Right ventricle myocardium inferior (tissue), 1 donor: Measurements from ENCODE around the gene KCNF1. TPM values are rescaled to one million over a fixed set of nuclear protein-coding genes. Genes with fewer than 3 reads are reported as not detected.

Experiments
- ATAC-seq: fragments of 200-7000 bp; cut with Tn5 transposase; one replicate; pipeline ENCODE4 v1.9.1; 2020; ENCODE audit warnings: mild to moderate bottlenecking, moderate library complexity
- DNase-seq: peaks from one replicate; pipeline ENCODE4 v3.0.0; 2021; ENCODE audit errors: missing footprints
- intact Hi-C: fragments of 100-400 bp; cut with DNase I; formaldehyde crosslinking; loops from one replicate; pipeline ENCODE4 v1.11.0; 2022
- total RNA-seq: library from RNA; stranded (reverse); fragmentation: NEBNext Ultra II Directional; extraction: Animal tissue kit (Norgen Biotek cat#: 25700); gene quantifications from one replicate; pipeline ENCODE4 v1.2.1, GENCODE V29; 2021
- donor health status: DM: no; HTN: yes; CAD: no; lungs with severe emphysema.

The KCNF1 gene
- total RNA-seq, 1 donor from 2014 or later = 0.24 TPM

DNA sequence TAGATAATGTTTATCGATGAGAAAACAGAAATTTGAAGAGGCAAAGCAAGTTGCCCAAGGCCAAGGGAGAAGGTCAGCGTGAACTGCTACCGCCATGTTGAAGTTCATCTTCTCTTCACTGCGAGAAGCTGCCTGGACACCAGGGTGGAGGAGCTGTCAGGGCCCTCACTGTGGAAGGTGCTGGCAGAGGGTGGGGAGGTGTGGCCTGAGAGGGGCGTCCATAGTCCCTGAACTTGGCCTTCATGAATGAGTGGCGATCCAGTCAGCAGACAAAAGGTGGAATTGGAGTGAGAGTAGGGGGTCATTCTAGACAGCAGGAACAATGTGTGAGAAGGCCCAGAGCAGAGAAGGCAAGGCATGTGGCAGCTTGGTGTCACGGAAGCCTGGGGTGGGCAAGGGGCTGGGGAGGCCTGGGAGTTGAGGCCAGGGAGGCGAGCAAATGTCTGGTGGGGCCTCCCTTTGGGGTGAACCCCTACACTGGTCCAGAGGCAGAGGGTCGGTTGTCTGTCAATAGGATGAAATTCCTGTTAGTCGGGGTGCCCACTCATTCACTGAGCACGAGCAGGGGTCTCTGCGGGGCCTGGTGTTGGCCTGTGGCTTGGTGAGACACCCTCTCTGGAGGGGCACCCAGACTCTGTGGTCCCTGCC, 33.3 kb upstream of the KCNF1 start:
- no peak for ATAC-seq
- no peak for DNase-seq
- intact Hi-C loops = no loop called here

DNA sequence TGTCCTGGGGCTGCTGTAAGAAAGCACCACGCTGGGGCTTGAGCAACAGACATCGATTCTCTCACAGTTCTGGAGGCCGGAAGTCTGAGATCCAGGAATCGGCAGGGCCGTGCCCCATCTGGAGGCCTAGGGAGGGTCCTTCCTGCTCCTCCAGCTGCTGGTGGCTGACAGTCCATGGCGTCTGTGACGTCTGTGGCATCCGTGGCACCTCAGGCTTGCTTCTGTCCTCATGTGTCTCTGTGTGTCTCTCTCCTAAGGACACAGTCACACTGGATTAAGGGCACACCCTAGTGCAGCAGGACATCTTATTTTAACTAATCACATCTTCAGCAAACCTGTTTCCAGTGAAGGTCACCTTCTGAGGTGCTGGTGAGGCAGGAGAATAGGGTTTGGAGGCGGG, 32.6 kb upstream of the KCNF1 start:
- intact Hi-C loops = no loop called here
- ATAC-seq (no peak), DNase-seq (no peak)

DNA sequence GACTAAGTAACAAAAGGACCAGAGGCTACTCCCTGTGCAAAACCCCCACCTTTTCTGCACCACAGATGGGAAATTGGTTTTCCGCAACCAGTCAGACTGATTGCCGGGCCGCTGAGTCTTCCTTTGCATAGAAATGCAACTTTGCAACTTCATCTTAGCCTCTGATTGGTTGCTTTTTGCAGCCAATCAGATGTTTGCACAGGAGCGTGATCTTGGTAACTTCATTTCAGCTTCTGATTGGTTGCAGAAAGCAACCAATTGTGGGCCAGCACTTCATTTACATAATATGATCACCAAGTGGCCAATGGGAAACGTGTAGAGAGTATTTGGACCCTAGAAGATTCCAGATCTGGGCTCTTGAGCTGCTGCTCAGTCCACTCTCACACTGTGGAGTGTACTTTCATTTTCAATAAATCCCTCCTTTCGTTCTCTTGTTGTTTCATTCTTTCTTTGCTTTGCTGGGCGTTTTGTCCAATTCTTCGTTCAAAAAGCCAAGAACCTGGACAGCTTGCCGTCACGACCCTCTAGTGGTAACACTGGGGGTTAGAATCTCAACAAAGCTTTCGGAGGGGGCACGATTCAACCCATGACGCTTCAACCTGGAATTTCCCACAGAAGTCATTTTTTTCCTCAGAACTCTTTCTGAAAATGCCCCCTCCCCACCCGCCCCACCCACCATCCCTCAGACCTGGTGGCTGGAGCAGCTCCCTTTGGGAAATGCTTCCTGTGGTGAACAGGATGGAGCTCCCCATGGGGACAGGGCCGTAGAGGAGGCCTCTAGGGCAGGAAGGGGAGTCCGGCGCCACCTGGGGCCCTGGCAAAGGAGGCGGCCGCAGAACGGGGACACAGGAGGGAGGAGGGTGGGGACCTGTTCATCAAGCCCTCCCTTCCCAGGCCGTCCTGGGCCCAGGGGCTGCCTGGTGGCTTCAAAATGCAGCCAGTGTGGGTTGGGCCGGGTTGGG, 31.8 kb upstream of the KCNF1 start:
- ATAC-seq (no peak), DNase-seq (no peak)
- intact Hi-C loops = no loop called here

DNA sequence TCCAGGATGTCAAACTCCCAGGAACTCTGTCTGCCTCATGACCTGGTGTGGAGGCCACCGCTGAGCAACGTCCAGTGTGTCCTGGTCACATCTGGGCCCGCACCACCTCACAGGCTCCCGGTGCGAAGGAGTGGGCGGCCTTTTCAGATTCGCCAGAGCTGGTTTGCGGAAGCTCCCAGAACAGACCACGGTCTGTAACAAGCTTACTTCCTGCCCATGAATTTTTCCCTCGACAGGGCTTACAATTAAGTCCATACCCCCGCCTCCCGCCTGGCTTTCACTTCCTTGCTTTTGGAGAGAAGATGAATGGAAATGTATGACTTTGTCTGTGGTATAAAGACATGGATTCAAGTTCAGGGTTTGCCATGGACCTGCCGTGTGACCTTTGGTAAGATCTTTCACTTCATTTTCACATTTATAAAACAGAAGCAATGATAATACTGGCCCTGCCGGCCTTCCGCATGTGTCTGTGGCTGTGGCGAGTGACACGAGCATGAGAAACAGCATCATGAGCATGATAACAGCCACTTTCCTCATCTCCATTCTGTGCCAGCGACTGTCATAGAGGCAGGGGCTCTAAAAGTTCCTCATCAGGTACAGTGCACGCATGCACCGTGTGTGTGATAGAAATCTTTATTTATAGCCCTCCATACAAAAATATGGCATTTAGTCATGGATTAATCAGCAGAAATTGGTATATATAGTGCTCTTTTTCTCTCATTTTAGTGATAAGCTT, 31.0 kb upstream of the KCNF1 start:
- no peak for DNase-seq
- ATAC-seq = no peak
- intact Hi-C loops = no loop called here

DNA sequence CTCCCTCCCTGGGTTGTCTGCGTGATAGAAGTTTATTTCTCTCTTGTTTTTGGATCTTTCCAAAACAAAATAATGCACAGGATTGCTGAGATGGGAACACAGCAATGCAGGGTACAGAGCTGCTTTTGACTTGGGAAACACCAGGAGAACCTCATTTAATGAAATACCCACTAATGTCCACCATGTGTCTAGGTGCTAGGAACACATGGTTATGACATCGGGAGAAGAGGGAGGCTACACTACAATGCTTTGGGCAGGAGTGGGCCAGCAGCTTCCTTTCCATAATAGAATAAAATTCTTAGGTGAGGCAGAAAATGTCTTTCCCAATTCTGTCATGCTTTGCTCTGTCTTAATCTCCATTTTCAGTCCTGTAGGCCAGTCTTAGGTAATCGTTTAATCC, 29.2 kb upstream of the KCNF1 start:
- intact Hi-C loops = no loop called here
- DNase-seq (no peak), ATAC-seq (no peak)

DNA sequence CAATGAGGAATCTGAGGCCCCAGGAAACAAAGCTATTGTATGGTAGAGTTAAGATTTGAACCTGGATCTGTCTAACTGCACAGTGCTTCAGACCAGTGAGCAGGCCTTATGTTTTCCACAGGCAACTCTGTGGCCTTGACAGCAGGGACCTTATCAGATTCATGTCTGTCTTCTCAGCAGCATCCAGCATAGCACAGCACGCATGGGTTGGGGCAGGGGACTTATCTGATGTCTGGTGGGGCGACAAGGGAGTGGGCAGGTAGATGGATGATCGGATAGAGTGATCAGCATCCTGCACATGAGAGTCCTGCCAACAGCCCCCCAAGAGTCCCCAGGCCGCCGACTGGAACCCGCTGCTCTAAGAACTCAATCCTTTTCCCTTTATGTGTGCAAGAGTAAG, 28.7 kb upstream of the KCNF1 start:
- DNase-seq = no peak
- ATAC-seq = no peak
- intact Hi-C loops = no loop called here

DNA sequence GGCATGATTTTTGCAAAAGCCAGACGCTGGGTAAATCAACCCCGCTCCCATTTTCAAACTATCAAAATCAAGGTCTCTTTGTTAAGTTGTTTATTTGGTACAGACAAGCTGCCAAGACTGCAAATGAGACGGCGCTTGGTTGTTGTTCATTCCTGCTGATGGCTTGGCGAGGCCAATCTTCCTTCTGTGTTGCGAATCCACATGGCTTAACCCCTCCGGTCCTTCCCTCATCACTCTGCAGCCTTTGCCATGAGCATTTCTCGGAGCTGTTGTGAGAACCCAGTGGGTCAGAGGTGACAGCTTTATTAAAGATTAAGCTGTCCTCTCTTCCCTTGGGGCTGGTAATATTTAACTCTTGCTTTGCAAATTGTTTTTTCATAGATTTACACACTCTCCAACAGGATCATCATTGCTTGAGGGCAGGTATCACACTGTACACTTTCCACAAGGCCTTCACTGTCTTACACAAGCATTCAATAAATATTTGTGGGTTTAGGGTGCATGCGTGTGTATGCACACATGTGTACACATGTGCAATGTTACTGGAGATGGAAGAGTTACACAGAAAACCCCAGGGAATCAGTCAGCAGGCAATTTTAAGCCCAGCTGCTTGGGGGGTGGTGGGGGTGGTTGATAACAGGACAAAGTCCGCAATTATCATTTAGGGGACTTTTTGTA, 27.8 kb upstream of the KCNF1 start:
- intact Hi-C loops = no loop called here
- DNase-seq = no peak
- peak; percentile 26 for ATAC-seq

DNA sequence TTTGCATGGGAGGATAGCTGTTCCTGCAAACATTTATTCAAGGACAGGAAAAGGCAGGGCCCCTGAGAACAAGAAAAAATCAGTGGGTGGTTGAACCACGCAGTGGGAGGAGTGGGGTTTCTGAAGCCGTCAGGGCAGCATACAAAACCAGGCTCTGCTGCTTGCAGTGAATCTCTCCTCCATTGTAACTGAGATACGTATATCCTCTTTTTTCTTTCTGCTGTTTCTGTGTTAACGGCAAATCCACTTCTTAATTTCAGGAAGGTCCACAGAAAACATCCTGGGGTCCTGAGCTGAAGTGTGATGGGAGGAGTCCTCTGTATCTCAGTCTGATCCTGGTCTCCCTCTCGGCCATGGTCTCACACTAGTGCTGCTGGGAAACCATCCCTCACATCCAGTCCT, 27.2 kb upstream of the KCNF1 start:
- ATAC-seq (no peak), DNase-seq (no peak)
- intact Hi-C loops = no loop called here

DNA sequence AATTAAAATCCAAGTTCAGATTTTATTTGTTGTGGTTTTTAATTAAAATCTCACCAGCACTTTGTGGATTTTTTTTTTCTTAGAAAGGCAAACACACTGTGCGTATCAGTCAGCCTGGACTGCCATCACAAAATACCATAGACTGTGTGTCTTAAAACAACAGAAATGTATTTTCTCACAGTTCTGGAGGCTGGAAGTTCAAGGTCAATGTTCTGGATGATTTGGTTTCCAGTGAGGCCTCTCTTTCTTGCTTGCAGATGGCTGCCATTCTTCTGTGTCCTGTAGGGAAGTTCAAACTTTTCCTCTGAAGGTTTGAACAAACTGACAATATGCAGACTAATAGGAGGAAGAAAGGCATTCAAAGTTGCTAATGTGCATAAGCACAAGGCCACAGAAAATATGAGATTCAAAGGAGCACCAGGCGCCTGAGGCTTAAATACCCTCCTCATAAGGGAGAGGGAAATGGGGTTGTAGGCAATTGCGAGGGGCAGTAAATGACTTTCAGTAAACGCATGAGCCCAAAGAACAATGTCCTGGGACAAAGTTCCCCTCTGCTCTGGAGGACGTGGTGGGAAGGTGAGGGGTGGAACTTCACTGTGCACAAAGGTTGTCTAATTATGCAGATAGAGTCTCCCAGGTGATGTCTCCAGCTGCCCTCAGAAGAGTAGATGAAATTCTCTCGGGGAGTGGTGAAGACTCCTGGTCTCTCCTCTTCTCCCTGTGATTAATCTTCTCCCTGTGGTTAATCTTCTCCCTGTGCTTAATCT, 26.5 kb upstream of the KCNF1 start:
- DNase-seq (no peak), ATAC-seq (no peak)
- intact Hi-C loops = loop anchor here (5.0 kb wide), 1 partner anchor 38 kb away; no protein-coding TSS in a partner anchor

DNA sequence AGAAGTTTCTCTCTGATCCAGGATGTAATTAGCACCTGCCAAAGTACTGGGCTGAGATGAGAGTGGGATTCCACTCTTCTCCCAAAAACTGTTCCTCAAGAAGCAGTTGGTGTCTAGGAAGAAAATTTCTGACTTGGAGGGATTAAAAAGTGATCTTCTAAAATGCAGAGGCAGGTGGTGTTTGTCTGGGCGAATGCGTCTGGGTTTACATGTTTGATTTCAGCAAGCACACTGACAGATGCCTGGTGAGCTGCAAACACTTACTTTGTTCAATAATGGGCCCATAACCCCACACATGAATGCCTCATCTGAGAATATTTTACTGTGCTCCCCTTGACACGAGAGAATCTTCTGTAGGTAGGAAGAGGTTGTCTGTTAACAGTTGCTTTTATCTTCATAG, 24.3 kb upstream of the KCNF1 start:
- ATAC-seq (no peak), DNase-seq (no peak)
- intact Hi-C loops = loop anchor here (5.0 kb wide), 1 partner anchor 40 kb away; no protein-coding TSS in a partner anchor

DNA sequence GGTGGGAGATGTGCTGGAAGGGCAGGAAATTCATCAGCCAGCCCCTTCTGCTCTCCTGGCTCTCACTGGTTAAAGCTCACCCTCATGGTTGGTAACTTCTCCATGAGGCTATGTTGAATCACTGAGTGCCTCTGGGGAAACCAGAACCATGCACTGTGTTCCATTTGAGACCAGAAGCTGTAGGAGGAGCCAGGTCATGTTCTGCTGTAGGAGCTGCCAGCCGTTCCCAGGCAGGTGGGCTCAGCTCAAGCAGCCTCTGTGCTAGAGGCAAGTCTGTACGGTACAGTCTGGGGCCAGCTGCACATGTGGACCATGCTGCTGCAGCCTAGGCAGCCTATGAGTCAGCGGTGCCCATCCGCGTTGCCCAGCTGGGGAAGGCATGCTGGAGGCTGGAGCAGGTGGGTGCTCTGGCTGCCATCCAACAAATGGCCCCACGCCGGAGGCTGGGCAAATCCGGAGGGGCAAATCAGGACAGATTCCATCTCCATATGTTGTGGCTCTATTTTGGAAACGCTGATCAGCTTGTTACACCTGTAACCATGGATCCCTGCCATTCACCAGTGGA, 22.0 kb upstream of the KCNF1 start:
- intact Hi-C loops = loop anchor here (5.0 kb wide), 1 partner anchor 42 kb away; no protein-coding TSS in a partner anchor
- ATAC-seq (peak; percentile 30), DNase-seq (no peak)

DNA sequence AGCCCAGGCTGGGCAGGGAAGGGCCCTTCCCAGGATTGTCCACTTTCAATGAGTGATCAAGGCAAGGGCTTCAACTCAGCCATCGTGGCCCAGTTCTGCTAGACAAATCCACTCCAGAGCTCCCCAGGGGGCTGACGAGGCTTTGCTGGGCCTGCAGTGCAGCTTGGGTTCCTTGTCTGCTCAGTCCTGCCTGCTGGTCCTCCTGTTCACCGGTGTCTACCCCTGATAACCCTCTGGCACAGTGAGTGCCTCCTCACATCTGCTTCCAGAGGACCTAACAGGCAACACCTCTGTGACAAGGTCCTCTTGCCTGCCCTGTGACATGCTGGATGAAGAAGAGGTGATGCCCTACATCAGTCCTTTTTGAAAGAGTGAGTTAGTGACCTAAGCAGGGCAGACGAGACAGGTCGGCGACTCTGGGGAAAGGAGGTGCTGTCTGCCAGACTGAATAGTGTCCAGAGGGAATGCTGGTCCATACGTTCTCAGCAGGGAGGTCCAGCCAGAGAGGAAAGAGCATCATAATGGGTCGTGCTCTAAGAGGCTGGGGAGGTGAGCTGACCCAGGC, 20.9 kb upstream of the KCNF1 start:
- DNase-seq (no peak), ATAC-seq (no peak)
- intact Hi-C loops = no loop called here

DNA sequence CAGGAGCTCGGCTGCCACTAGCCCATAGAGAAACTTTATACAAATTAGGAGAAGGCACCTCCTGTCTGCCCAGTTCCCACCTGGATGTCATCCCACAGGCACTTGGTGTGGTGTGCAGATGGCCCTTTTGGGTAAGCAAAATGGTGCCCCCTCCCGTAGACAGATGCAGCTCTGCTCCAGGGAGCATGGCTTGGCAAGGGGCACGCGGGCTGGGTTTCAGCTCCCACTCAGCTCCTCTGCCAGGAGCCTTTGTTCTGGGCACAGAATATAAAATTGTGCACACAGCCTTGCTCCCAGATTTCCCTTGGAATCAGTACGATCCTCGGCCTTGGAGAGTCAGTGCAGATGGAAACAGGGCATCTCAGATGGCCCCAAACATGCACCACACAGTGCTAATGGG, 20.3 kb upstream of the KCNF1 start:
- intact Hi-C loops = no loop called here
- DNase-seq = no peak
- no peak for ATAC-seq

DNA sequence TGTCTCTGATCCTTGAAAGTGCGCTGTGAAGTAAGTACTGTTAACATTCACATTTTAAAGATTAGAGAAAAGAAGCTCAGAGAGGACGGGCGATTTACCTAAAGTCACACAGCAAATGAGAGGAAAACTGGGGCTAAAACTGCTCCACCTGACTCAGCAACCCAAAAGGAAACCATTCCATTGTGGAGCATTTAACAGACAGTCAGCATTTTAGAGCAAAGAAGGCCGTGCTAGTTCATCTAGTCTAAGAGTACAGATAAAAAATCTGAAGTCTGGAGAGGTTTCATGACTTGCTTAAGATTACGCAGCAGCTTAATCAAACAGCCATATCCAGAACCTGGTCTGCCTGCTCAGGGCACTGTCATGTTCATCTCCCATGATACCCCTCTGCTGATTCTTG, 19.9 kb upstream of the KCNF1 start:
- DNase-seq = no peak
- no peak for ATAC-seq
- intact Hi-C loops = no loop called here

DNA sequence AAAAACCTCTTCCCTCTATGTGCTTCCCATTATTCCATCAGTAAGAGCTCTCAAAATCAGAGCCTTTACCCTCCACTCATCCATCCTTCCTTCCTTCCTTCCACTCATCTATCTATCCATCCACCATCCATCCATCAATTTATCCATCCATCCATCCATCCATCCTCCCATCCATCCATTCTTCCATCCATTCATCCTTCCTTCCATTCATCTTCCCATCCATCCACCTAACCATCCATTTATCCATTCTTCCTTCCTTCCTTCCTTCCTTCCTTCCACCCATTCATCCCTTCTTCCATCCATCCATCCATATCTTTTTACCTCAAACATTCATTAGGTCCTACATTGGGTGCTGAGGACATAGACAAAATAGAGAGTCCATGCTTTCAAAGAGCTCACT, 19.4 kb upstream of the KCNF1 start:
- ATAC-seq = no peak
- intact Hi-C loops = no loop called here
- DNase-seq = no peak

DNA sequence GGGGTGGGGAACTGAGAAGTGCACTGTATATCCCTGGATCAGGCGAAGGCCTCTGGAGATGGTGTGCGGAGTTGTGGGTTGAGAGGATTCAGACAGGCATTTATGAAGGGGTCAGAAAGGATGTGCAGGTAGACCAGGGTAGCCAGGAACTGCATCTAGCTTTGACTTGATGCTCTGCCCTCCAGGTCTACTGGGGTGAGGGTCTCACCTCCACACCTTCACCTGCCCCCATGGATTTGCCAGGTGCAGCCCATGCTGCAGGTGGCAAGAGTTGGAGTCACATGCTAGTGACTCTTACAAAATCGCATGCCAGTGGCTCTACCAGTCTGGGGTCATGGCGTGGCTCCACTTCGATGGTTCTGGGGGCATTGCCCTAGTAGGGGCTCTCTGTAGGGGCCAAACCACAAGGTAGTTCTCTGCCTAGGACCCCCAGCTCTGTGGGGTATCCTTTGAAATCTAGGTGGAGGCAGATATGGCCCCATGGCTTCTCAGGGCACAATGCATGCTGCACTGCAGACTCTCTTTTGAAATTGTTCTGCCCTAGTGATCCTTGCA, 18.9 kb upstream of the KCNF1 start:
- intact Hi-C loops = no loop called here
- DNase-seq (no peak), ATAC-seq (no peak)

DNA sequence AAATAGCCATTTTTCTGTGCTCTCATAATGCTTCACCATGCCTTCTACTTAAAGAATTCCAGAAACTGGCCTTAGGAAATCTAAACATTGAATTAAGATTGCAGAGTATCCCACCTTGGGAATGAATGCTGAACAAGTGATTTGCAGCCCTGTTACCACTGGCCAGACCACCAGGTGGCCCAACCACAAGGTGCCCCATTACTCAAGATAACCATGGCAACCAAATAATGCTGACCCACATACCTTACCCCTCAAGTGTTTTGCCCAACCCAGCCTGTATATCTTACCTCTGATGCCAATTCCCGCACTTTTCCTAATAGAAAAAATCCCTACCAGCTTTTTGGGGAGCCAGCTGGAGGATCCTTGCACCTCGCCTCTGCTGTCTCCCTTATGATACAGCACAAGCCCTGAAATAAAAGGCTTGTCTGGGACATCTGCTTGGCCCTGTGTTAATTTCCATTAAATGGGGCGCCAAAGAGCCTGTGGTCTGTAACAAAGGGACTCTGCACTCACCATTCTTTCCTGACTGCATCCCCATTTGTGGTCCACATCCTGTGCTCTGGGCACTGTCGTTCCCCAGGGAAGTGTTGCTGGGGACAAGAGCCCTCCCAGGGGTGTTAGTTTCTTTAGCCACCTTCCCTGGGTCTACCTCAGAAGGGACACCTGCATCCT, 17.3 kb upstream of the KCNF1 start:
- DNase-seq (no peak), ATAC-seq (no peak)
- intact Hi-C loops = no loop called here
